IPS-20b (cell line): Measurements from ENCODE around the gene ADA.

Experiments
- H3K27ac ChIP-seq: one replicate; pipeline ENCODE4 v1.5.1; 2013; ENCODE audit warnings: low read length
- H3K27me3 ChIP-seq: 2 replicates; pipeline ENCODE4 v1.6.1; 2013; ENCODE audit warnings: mild to moderate bottlenecking, low read length, inconsistent platforms; ENCODE audit not compliant: insufficient read depth
- H3K36me3 ChIP-seq: 2 replicates; pipeline ENCODE4 v1.6.1; 2013; ENCODE audit warnings: low read depth, mild to moderate bottlenecking, inconsistent platforms, low read length, moderate library complexity; ENCODE audit not compliant: insufficient read depth
- H3K4me1 ChIP-seq: 2 replicates; pipeline ENCODE4 v1.6.1; 2013; ENCODE audit warnings: mild to moderate bottlenecking, control low read depth, inconsistent platforms, low read length, moderate library complexity; ENCODE audit not compliant: insufficient read depth
- H3K4me3 ChIP-seq: 2 replicates; pipeline ENCODE4 v1.5.1; 2013; ENCODE audit warnings: mild to moderate bottlenecking, low read length, inconsistent platforms
- H3K9ac ChIP-seq: 2 replicates; pipeline ENCODE4 v1.6.1; 2013; ENCODE audit warnings: low read depth, mild to moderate bottlenecking, inconsistent platforms, low read length, moderate library complexity
- H3K9me3 ChIP-seq: 2 replicates; pipeline ENCODE4 v1.6.1; 2013; ENCODE audit warnings: mild to moderate bottlenecking, low read depth, low read length, inconsistent platforms; ENCODE audit not compliant: insufficient read depth

The ADA gene

GRCh38 chr20:44650771-44651433, 597 bp downstream of the ADA start:
- peak overlapping the region; percentile 65 for H3K4me3 ChIP-seq
- H3K4me1 ChIP-seq = peaks cover 18% of the 10 kb centered on the region; the same call in 1 of the 2 replicates
- H3K27ac ChIP-seq = no peak overlapping the region
- H3K9ac ChIP-seq = peak overlapping the region; percentile 55; the same call in 1 of the 2 replicates
- H3K36me3 ChIP-seq = no peaks in the 10 kb centered on the region
- peaks cover 6% of the 10 kb centered on the region for H3K9me3 ChIP-seq
- peaks cover 31% of the 10 kb centered on the region for H3K27me3 ChIP-seq

GRCh38 chr20:44649976-44650375, 1.5 kb downstream of the ADA start:
- Histone ChIP-seq H3K27me3 (peaks cover 31% of the 10 kb centered on the region), H3K9me3 (peaks cover 6% of the 10 kb centered on the region), H3K27ac (no peak overlapping the region), H3K4me3 (no peak overlapping the region), H3K9ac (no peak overlapping the region), H3K4me1 (peaks cover 18% of the 10 kb centered on the region; the same call in 1 of the 2 replicates), H3K36me3 (no peaks in the 10 kb centered on the region)

- Histone ChIP-seq H3K9ac (no peak overlapping the region), H3K4me3 (no peak overlapping the region), H3K9me3 (no peaks in the 10 kb centered on the region), H3K4me1 (peaks cover 20% of the 10 kb centered on the region), H3K27me3 (peaks cover 31% of the 10 kb centered on the region), H3K36me3 (no peaks in the 10 kb centered on the region), H3K27ac (no peak overlapping the region)
These were observed 2.4 kb downstream of the ADA start for GRCh38 chr20:44649126-44649525.

- no peaks in the 10 kb centered on the region for H3K9me3 ChIP-seq
- no peak overlapping the region for H3K4me3 ChIP-seq
- H3K36me3 ChIP-seq = no peaks in the 10 kb centered on the region
- peaks cover 21% of the 10 kb centered on the region for H3K4me1 ChIP-seq
- no peak overlapping the region for H3K27ac ChIP-seq
- no peak overlapping the region for H3K9ac ChIP-seq
- peaks cover 28% of the 10 kb centered on the region for H3K27me3 ChIP-seq
These were observed 2.9 kb downstream of the ADA start for GRCh38 chr20:44648579-44648978.

- no peak overlapping the region for H3K9ac ChIP-seq
- H3K27me3 ChIP-seq = peaks cover 23% of the 10 kb centered on the region
- H3K36me3 ChIP-seq = no peaks in the 10 kb centered on the region
- no peaks in the 10 kb centered on the region for H3K9me3 ChIP-seq
- no peak overlapping the region for H3K4me3 ChIP-seq
- peaks cover 24% of the 10 kb centered on the region for H3K4me1 ChIP-seq
- no peak overlapping the region for H3K27ac ChIP-seq
These were observed 3.4 kb downstream of the ADA start for GRCh38 chr20:44648068-44648467.

- peaks cover 11% of the 10 kb centered on the region for H3K27me3 ChIP-seq
- no peaks in the 10 kb centered on the region for H3K9me3 ChIP-seq
- H3K9ac ChIP-seq = no peak overlapping the region
- peak overlapping the region; percentile 64 for H3K27ac ChIP-seq
- peaks cover 32% of the 10 kb centered on the region for H3K4me1 ChIP-seq
- H3K36me3 ChIP-seq = no peaks in the 10 kb centered on the region
- no peak overlapping the region for H3K4me3 ChIP-seq
These were observed 4.7 kb downstream of the ADA start for GRCh38 chr20:44646641-44647274.

GRCh38 chr20:44646023-44646640, 5.4 kb downstream of the ADA start:
- Histone ChIP-seq H3K4me1 (peaks cover 32% of the 10 kb centered on the region), H3K9me3 (no peaks in the 10 kb centered on the region), H3K9ac (peak overlapping the region; percentile 37; the same call in 1 of the 2 replicates), H3K4me3 (no peak overlapping the region), H3K27me3 (peaks cover 9% of the 10 kb centered on the region), H3K27ac (peak overlapping the region; percentile 64), H3K36me3 (no peaks in the 10 kb centered on the region)

- Histone ChIP-seq H3K4me3 (no peak overlapping the region), H3K27me3 (no peaks in the 10 kb centered on the region), H3K4me1 (peaks cover 30% of the 10 kb centered on the region), H3K9me3 (no peaks in the 10 kb centered on the region), H3K27ac (no peak overlapping the region), H3K36me3 (no peaks in the 10 kb centered on the region), H3K9ac (no peak overlapping the region)
These were observed 6.8 kb downstream of the ADA start for GRCh38 chr20:44644667-44645131.

GRCh38 chr20:44644230-44644617, 7.3 kb downstream of the ADA start:
- Histone ChIP-seq H3K4me3 (no peak overlapping the region), H3K4me1 (peaks cover 30% of the 10 kb centered on the region), H3K27me3 (no peaks in the 10 kb centered on the region), H3K36me3 (no peaks in the 10 kb centered on the region), H3K9me3 (no peaks in the 10 kb centered on the region), H3K27ac (no peak overlapping the region), H3K9ac (no peak overlapping the region; the same call in 1 of the 2 replicates)

GRCh38 chr20:44643596-44644229, 7.8 kb downstream of the ADA start:
- H3K36me3 ChIP-seq = no peaks in the 10 kb centered on the region
- H3K27ac ChIP-seq = no peak overlapping the region
- no peak overlapping the region for H3K4me3 ChIP-seq
- H3K9me3 ChIP-seq = no peaks in the 10 kb centered on the region
- no peaks in the 10 kb centered on the region for H3K27me3 ChIP-seq
- H3K9ac ChIP-seq = no peak overlapping the region; the same call in 1 of the 2 replicates
- peaks cover 27% of the 10 kb centered on the region for H3K4me1 ChIP-seq

GRCh38 chr20:44643154-44643519, 8.4 kb downstream of the ADA start:
- no peak overlapping the region; the same call in 1 of the 2 replicates for H3K9ac ChIP-seq
- H3K27me3 ChIP-seq = no peaks in the 10 kb centered on the region
- no peak overlapping the region; the same call in 1 of the 2 replicates for H3K4me3 ChIP-seq
- H3K4me1 ChIP-seq = peaks cover 23% of the 10 kb centered on the region
- no peaks in the 10 kb centered on the region for H3K36me3 ChIP-seq
- H3K27ac ChIP-seq = no peak overlapping the region
- H3K9me3 ChIP-seq = no peaks in the 10 kb centered on the region
